Measurements from ENCODE around the gene LRRC30. TPM values are rescaled to one million over a fixed set of nuclear protein-coding genes. Genes with fewer than 3 reads are reported as not detected.

LRRC30 gene
- total and polyA plus RNA-seq, 2 of the 4 experiments (the other 2 are of a cell fraction): not detected

GRCh38 chr18:7261199-7261598 is 30.3 kb downstream of the LRRC30 start:
- no peak overlapping the region for H3K4me2 ChIP-seq (ENCODE audit: low read depth, low read length)
- in situ Hi-C loops (cut with MboI; ENCODE audit: low sequenced_read_pairs) (no loop called here), dilution Hi-C loops (cut with HindIII; ENCODE audit: low sequenced_read_pairs, unreplicated experiment) (no loop called here), intact Hi-C loops (cut with micrococcal nuclease) (no loop called here)
- H2BK5ac ChIP-seq (ENCODE audit: low read depth, low read length, poor library complexity, severe bottlenecking): no peak overlapping the region
- no peak for TF ChIP-seq MAZ (IDR thresholded peaks at IDR 0.05; ENCODE audit: borderline replicate concordance, low read depth, low read length)
- no peak for TF ChIP-seq NFE2L2 (IDR thresholded peaks at IDR 0.05; ENCODE audit: low read depth, low read length)
- no peak for TF ChIP-seq CTCF (conservative IDR thresholded peaks at IDR 0.05; ENCODE audit: low read depth, low read length)
- TF ChIP-seq RAD21 (IDR thresholded peaks at IDR 0.05; ENCODE audit: low read length): no peak
- no peak for TF ChIP-seq BHLHE40 (IDR thresholded peaks at IDR 0.05; ENCODE audit: low read depth, low read length)
- no peak for TF ChIP-seq MAFK (IDR thresholded peaks at IDR 0.05; ENCODE audit: low read depth, low read length)
- TF ChIP-seq RCOR1 (IDR thresholded peaks at IDR 0.05; ENCODE audit: insufficient replicate concordance, low read length): no peak
- no peak for TF ChIP-seq USF2 (IDR thresholded peaks at IDR 0.05; ENCODE audit: low read depth, low read length)
- TF ChIP-seq ELK1 (IDR thresholded peaks at IDR 0.05; ENCODE audit: borderline replicate concordance, low read depth, low read length): no peak
- TF ChIP-seq CEBPB (IDR thresholded peaks at IDR 0.05; ENCODE audit: low read depth, low read length): no peak
- no peak for TF ChIP-seq POLR2A (IDR thresholded peaks at IDR 0.05; ENCODE audit: low read depth, low read length)
- no peak for TF ChIP-seq SMC3 (IDR thresholded peaks at IDR 0.05; ENCODE audit: low read depth, low read length)
- TF ChIP-seq MXI1 (IDR thresholded peaks at IDR 0.05; ENCODE audit: borderline replicate concordance, low read depth, low read length): no peak
- no peak for TF ChIP-seq FOS (IDR thresholded peaks at IDR 0.05; ENCODE audit: low read depth, low read length)
- no peak for TF ChIP-seq RFX5 (IDR thresholded peaks at IDR 0.05; ENCODE audit: low read depth, low read length)
- TF ChIP-seq CHD1 (IDR thresholded peaks at IDR 0.05; ENCODE audit: low read depth, low read length): no peak
- H4K8ac ChIP-seq (ENCODE audit: low read depth in 2 of 2, low read length in 2 of 2): no peak overlapping the region
- H3K27me3 ChIP-seq (ENCODE audit: control insufficient read depth, insufficient read depth, low read length): peaks cover 5% of the 10 kb centered on the region; the same call in 1 of the 2 replicates
- H2AK9ac ChIP-seq (replicated peaks; ENCODE audit: low read depth, low read length, poor library complexity): no peak overlapping the region
- H2BK20ac ChIP-seq (ENCODE audit: low read depth, low read length): no peak overlapping the region
- H2AFZ ChIP-seq (replicated peaks; ENCODE audit: low read length, poor library complexity): no peak overlapping the region
- WGBS, 2 experiments (ENCODE audit: extremely low coverage in 2 of 2, insufficient read length in 1 of 2): no CpG with 5 or more reads among the region's 3 CpGs
- no peak overlapping the region for H3K4ac ChIP-seq (ENCODE audit: low read depth, low read length)
- H3K79me1 ChIP-seq (ENCODE audit: low read depth in 1 of 2, low read length in 2 of 2): no peaks in the 10 kb centered on the region
- CTCF ChIA-PET: no interaction called here
- H3K4me3 ChIP-seq (ENCODE audit: insufficient read depth, low read depth, low read length): no peak overlapping the region
- no peak overlapping the region for H3K27ac ChIP-seq (ENCODE audit: insufficient read depth, low read length)
- H2BK15ac ChIP-seq (ENCODE audit: low read depth, low read length): no peak overlapping the region
- no peaks in the 10 kb centered on the region for H3K9me3 ChIP-seq (ENCODE audit: control insufficient read depth, insufficient read depth, low read length)
- no TSS peak for BruUV-seq (replicated peaks)
- no peak overlapping the region for H3K56ac ChIP-seq (ENCODE audit: extremely low read depth, insufficient read depth, low read length)
- H3K18ac ChIP-seq (ENCODE audit: low read depth, low read length): no peak overlapping the region
- H3K9me1 ChIP-seq (ENCODE audit: insufficient read depth, low read length): no peaks in the 10 kb centered on the region
- no peak overlapping the region for H2AK5ac ChIP-seq (ENCODE audit: low read depth, low read length)
- H3K36me3 ChIP-seq (ENCODE audit: control insufficient read depth, insufficient read depth, low read length): no peaks in the 10 kb centered on the region
- H3K4me1 ChIP-seq (ENCODE audit: control insufficient read depth, insufficient read depth, low read length): no peaks in the 10 kb centered on the region
- H3K14ac ChIP-seq (replicated peaks; ENCODE audit: low read depth, low read length): no peak overlapping the region
- H4K20me1 ChIP-seq (ENCODE audit: insufficient read depth, low read length): no peaks in the 10 kb centered on the region
- H4K5ac ChIP-seq (ENCODE audit: low read depth, low read length): no peak overlapping the region
- ATAC-seq (ENCODE audit: low read depth) (no peak), DNase-seq (no peak)
- H3K23ac ChIP-seq (ENCODE audit: low read depth, low read length): no peak overlapping the region
- H4K91ac ChIP-seq (ENCODE audit: insufficient read depth, low read depth, low read length): no peak overlapping the region
- POLR2A ChIA-PET (ENCODE audit: unreplicated experiment): no interaction called here
- no peak overlapping the region for H2BK120ac ChIP-seq (ENCODE audit: low read depth, low read length)
- no peak overlapping the region for H3K9ac ChIP-seq (ENCODE audit: low read depth, low read length)

Measured in IMR-90 (cell line).